Kidney epithelial cell (primary cell): Measurements from ENCODE around the gene ZNF362. TPM values are rescaled to one million over a fixed set of nuclear protein-coding genes. Genes with fewer than 3 reads are reported as not detected.

Source experiments
- DNase-seq: peaks from one replicate; pipeline ENCODE4 v3.0.0-alpha.2; 2010; ENCODE audit warnings: low read depth
- H3K27me3 ChIP-seq: 2 replicates; pipeline ENCODE4 v1.6.0; 2011; ENCODE audit warnings: low read length; ENCODE audit not compliant: control insufficient read depth, insufficient read depth
- H3K36me3 ChIP-seq: 2 replicates; pipeline ENCODE4 v1.5.1; 2011; ENCODE audit warnings: low read length; ENCODE audit not compliant: control insufficient read depth, insufficient read depth
- H3K4me3 ChIP-seq: 2 replicates; pipeline ENCODE4 v1.5.1; 2011; ENCODE audit warnings: low read depth, mild to moderate bottlenecking, control low read depth, low read length
- total RNA-seq: library from RNA; depleted of rRNA; stranded (reverse); fragments of >200 nt; gene quantifications from 2 replicates; pipeline ENCODE4 v1.2.3, GENCODE V29; 2015
- TF ChIP-seq, protein P1 (sequence below): IDR thresholded peaks from 2 replicates; pipeline ENCODE4 v1.5.1; 2011; ENCODE audit warnings: mild to moderate bottlenecking, moderate library complexity, low read length, control low read depth, inconsistent platforms; ENCODE audit not compliant: insufficient read depth, poor library complexity, severe bottlenecking

Gene ZNF362, protein sequence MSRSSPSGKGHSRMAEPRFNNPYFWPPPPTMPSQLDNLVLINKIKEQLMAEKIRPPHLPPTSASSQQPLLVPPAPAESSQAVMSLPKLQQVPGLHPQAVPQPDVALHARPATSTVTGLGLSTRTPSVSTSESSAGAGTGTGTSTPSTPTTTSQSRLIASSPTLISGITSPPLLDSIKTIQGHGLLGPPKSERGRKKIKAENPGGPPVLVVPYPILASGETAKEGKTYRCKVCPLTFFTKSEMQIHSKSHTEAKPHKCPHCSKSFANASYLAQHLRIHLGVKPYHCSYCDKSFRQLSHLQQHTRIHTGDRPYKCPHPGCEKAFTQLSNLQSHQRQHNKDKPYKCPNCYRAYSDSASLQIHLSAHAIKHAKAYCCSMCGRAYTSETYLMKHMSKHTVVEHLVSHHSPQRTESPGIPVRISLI
- total RNA-seq = 20.7 and 26.0 TPM in 2 replicates

DNA sequence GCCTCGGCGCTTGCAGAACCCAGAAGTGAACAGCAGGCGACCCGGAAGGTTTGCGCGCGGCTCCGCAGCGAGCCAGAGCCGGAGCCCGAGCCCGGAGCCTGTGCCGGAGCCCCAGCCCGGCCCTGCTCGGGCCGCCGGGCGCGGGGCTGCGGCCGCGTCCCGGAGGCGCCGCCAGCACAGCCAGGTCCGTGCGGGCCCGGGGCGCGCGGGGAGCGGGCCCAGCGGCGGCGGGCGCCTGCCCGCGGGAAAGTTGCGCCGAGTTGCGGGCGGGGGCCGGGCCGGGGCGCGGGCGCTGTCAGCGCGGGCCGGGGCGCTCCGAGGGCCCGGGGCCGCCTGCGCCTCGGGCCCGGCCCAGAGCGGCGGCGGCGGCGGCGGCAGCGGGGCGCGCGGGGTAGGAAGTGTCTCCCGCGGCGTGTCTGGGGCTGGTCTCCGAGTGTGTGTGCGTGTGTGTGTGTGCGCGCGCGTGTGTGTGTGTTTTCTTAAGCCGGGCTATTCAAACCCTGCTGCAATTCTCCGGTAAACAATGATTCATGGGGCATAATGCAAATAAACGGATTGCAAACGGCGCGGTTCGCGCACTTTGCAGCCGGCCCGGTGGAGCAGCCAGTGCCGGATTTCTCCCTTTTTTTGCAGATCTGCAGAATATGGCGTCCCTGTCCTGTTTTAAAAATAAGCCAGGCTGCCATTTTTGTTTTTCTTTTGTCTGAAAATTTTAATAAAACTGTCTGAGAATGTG is at the start of gene ZNF362:
TSS of gene ZNF362 (plus strand) at position 22 of the 736 bp plus-strand sequence. CDS start 14,083 bp downstream, outside the sequence.
- TF ChIP-seq, protein P1, sequence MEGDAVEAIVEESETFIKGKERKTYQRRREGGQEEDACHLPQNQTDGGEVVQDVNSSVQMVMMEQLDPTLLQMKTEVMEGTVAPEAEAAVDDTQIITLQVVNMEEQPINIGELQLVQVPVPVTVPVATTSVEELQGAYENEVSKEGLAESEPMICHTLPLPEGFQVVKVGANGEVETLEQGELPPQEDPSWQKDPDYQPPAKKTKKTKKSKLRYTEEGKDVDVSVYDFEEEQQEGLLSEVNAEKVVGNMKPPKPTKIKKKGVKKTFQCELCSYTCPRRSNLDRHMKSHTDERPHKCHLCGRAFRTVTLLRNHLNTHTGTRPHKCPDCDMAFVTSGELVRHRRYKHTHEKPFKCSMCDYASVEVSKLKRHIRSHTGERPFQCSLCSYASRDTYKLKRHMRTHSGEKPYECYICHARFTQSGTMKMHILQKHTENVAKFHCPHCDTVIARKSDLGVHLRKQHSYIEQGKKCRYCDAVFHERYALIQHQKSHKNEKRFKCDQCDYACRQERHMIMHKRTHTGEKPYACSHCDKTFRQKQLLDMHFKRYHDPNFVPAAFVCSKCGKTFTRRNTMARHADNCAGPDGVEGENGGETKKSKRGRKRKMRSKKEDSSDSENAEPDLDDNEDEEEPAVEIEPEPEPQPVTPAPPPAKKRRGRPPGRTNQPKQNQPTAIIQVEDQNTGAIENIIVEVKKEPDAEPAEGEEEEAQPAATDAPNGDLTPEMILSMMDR = no peak
- Histone ChIP-seq H3K27me3 (no peaks in the 10 kb centered on the region), H3K36me3 (no peaks in the 10 kb centered on the region), H3K4me3 (peak within 1 kb of the TSS; percentile 56)
- peak; percentile 26 for DNase-seq

DNA sequence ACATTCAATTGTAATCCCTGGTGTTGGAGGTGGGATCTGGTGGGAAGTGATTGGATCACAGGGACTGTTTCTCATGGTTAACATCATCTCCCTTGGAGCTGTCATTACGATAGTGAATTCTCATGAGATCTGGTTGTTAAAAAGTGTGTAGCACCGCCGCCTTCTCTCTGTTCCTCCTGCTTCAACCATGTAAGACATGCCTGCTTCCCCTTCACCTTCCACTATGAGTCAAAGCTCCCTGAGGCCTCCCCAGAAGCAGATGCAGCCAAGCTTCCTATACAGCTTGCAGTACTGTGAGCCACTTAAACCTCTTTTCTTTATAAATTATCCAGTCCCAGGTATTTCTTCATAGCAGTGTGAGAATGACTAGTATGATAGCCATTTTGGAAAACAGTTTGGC is 44.3 kb upstream of the ZNF362 start:
- no peak for DNase-seq
- Histone ChIP-seq H3K4me3 (no peak overlapping the region), H3K27me3 (no peaks in the 10 kb centered on the region), H3K36me3 (no peaks in the 10 kb centered on the region)
- TF ChIP-seq, protein P1 = no peak

DNA sequence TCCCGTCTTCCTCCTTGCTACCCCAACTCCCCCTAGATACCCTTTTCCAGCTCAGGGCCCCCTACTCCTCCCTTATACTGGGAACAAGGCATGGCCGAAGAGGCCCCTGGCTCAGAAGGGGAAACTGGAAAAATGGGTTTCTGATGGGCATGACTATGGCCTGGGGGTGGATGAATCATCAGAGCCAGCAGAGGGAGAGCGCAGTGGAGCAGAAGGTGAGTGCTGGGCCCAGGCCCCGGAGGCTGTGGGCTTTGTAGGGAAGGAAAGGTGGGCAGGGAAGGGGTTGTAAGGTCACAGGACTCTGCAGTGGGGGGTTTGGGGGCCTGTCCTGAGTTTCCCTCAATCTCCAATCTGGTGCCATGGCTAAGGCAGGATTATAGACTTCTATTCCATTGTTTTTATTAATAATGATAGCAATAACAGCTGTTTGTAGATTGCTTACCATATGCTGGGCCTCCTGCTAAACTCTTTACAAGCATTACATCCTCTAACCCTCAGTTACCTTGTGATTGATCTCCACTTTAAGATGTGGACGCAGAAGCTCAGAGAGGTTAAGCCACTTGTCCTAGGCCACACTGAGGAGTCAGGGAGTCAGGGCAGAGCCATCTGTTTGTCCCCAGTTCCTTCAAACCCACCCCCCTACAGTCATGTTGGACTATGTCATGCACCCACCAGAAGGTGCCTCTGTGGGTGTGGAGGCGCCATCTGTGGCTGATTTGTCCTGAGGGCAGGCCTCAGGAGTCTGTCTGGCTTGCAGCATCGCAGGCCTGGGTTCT is 36.2 kb upstream of the ZNF362 start:
- Histone ChIP-seq H3K36me3 (no peaks in the 10 kb centered on the region), H3K27me3 (no peaks in the 10 kb centered on the region), H3K4me3 (no peak overlapping the region)
- no peak for DNase-seq
- TF ChIP-seq, protein P1 = no peak

DNA sequence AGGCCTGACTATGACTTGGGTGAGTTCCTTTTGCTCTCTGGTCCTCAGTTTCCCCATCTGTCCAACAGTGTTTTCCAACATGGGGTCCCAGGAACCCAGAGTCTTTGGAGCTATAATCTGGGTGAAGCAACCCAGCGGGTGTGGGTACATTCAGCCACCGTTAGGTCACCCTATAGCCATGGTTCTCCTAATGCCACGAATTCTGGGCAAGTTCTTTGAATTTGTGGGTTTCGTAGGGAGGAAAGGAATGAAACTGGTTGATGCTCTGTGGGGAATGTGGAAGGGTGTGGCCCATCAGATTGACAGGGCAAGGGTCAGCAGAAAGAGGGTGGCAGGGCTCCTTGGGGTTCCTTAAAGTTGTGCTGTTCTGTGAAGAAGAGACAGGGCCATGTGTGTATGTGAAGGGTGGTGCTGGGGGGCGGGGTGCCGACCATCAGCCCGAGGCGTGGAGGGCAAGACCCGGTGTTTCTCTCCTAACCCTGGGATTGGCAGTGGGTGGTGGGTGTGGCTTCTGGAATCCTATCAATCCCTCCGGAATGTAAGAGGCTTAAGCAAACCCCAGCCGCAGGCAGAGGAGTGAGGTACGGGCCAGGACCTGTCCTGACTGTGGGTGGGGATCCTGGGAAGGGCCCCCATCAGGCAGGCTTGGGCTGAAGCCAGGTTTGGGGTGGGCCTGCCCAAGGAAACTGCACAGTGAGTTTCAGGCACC is 35.5 kb upstream of the ZNF362 start:
- Histone ChIP-seq H3K27me3 (no peaks in the 10 kb centered on the region), H3K36me3 (no peaks in the 10 kb centered on the region), H3K4me3 (no peak overlapping the region)
- TF ChIP-seq, protein P1 = no peak
- DNase-seq = no peak

DNA sequence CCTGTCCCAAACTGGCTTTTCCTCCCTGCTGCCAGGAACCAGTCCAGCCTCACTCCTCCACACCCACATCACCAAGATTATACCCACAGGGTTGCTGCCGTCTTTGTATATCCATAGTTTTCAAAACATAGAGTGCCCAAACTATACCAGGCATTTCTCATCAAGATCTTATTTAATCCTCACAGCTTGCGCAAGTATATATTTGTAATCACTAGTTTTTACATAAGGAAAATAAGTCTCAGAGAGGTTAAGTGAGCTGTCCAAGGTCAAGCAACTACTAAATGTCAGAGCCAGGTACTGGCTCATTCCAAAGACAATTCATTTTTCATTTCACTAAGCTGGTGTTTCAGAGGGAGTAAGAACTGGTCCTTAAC is 34.9 kb upstream of the ZNF362 start:
- TF ChIP-seq, protein P1 = no peak
- DNase-seq = no peak
- no peaks in the 10 kb centered on the region for H3K27me3 ChIP-seq
- no peak overlapping the region for H3K4me3 ChIP-seq
- no peaks in the 10 kb centered on the region for H3K36me3 ChIP-seq
